Erythroblast (primary cell): Measurements from ENCODE around the gene BBS4.

Experiments
- GATA1 ChIP-seq: IDR thresholded peaks from 2 replicates; pipeline ENCODE4 v1.6.1; 2011; ENCODE audit warnings: low read depth, mild to moderate bottlenecking, control low read depth, low read length, moderate library complexity
- POLR2A ChIP-seq: IDR thresholded peaks from 2 replicates; pipeline ENCODE4 v1.6.1; 2011; ENCODE audit warnings: mild to moderate bottlenecking, low read length

GRCh38 chr15:72774696-72775383 is 88.8 kb downstream of the BBS4 start:
- TF ChIP-seq POLR2A = no peak
- no peak for TF ChIP-seq GATA1
